OCI-LY3 (cell line): ENCODE results near the gene SHANK2.

Experiments used
- H2AFZ ChIP-seq: fragments of 200-600, 300-600 bp; shearing (Covaris generic); 2 replicates; pipeline ENCODE4 v1.6.0; 2014; ENCODE audit warnings: antibody characterized with exemption, low read depth, low read length
- H3K27ac ChIP-seq: fragments of 200-600, 300-600 bp; sonication (generic); 2 replicates; pipeline ENCODE4 v1.5.1; 2014; ENCODE audit warnings: mild to moderate bottlenecking, low read length, moderate library complexity, mixed read lengths
- H3K27me3 ChIP-seq: fragments of 200-600, 300-600 bp; sonication (generic); 2 replicates; pipeline ENCODE4 v1.6.1; 2014; ENCODE audit warnings: low read depth, low read length, mixed read lengths
- H3K36me3 ChIP-seq: fragments of 200-600, 300-600 bp; sonication (generic); replicated peaks from 2 replicates; pipeline ENCODE3; 2014; ENCODE audit warnings: low read depth, low read length, mixed read lengths
- H3K4me1 ChIP-seq: fragments of 300-600, 200-600 bp; sonication (generic); 2 replicates; pipeline ENCODE4 v1.6.1; 2014; ENCODE audit warnings: low read length, mixed read lengths
- H3K4me2 ChIP-seq: fragments of 200-600, 300-600 bp; sonication (generic); 2 replicates; pipeline ENCODE4 v1.6.1; 2014; ENCODE audit warnings: low read length, mixed read lengths
- H3K4me3 ChIP-seq: fragments of 300-600, 200-600 bp; sonication (generic); 2 replicates; pipeline ENCODE4 v1.5.1; 2014; ENCODE audit warnings: antibody characterized with exemption, mild to moderate bottlenecking, low read length, moderate library complexity
- H3K79me2 ChIP-seq: fragments of 300-600, 200-600 bp; shearing (Covaris generic); 2 replicates; pipeline ENCODE4 v1.6.1; 2014; ENCODE audit warnings: mild to moderate bottlenecking, low read length, mixed read lengths
- H3K9ac ChIP-seq: fragments of 300-600, 200-600 bp; shearing (Covaris generic); 2 replicates; pipeline ENCODE4 v1.6.0; 2014; ENCODE audit warnings: mild to moderate bottlenecking, low read length, moderate library complexity
- H3K9me3 ChIP-seq: fragments of 200-600, 300-600 bp; shearing (Covaris generic); 2 replicates; pipeline ENCODE4 v1.6.1; 2014; ENCODE audit warnings: low read length, mixed read lengths; ENCODE audit not compliant: insufficient read depth
- H4K20me1 ChIP-seq: fragments of 200-600, 300-600 bp; sonication (generic); 2 replicates; pipeline ENCODE4 v1.6.1; 2016; ENCODE audit warnings: low read length, mixed read lengths; ENCODE audit not compliant: insufficient read depth
- EZH2phosphoT487 ChIP-seq: fragments of 200-600 bp; shearing (Covaris generic); IDR thresholded peaks from 2 replicates; pipeline ENCODE4 v1.6.1; 2018; ENCODE audit warnings: antibody characterized with exemption, mixed run types, low read depth
- TF ChIP-seq, protein P1 (sequence below): fragments of 200-600, 300-600 bp; sonication (generic); IDR thresholded peaks from 2 replicates; pipeline ENCODE4 v1.5.1; 2014; ENCODE audit warnings: antibody characterized with exemption, low read length, low read depth

Gene SHANK2

DNA sequence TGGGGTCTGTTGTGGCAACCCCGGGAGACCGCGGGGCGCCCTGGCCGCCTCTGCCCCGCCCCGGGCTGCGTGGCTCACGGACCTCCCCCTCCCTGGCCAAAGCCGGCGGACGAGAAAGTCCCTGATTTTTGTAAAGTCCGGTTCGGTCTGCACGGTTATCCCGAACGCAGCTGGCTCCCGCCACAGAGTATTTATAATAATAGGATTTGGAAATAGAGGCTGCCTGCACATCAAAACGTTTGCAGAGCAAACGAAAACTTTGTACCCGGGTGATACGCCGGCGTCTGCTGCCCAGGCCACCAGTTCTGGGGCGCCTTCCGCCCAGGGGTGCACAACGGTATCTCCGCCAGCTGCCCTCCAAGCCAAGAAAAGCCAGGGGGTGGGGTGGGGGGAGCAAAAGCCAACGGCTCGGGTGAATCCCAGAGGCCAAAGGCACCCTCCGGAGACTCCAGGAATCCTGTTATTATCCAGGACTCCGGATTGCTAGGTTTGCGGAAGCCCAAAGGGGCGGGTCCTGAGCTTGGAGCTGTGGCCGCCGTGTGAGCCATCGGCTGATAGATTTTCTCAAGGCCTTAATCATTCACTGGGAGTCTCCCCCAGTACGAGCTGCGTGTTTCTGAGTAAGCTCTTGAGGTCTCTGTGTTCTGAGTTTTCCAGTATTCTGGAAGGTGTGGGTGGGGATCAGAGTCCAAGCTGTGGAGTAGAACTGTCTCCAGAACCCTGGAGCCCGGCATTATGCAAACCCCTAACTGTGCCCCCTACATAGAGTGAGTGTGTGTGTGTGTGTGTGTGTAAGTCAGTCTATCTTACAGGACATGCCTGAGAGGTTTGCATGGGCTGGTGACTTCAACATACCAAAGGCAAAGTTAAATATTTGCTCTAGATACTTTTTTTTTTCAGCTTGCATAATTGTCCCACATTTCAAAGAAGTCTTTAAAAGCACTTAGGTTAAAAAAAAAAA lies 673 bp upstream of the SHANK2 start:
- Histone ChIP-seq H3K27ac (no peak overlapping the region), H3K27me3 (no peaks in the 10 kb centered on the region), H4K20me1 (no peaks in the 10 kb centered on the region), H3K9ac (no peak overlapping the region), H2AFZ (no peak overlapping the region), H3K4me3 (no peak overlapping the region), H3K79me2 (no peaks in the 10 kb centered on the region), H3K36me3 (no peaks in the 10 kb centered on the region), H3K4me2 (no peak overlapping the region), H3K9me3 (no peaks in the 10 kb centered on the region), H3K4me1 (no peaks in the 10 kb centered on the region)
- no peak for TF ChIP-seq EZH2phosphoT487
- TF ChIP-seq, protein P1, sequence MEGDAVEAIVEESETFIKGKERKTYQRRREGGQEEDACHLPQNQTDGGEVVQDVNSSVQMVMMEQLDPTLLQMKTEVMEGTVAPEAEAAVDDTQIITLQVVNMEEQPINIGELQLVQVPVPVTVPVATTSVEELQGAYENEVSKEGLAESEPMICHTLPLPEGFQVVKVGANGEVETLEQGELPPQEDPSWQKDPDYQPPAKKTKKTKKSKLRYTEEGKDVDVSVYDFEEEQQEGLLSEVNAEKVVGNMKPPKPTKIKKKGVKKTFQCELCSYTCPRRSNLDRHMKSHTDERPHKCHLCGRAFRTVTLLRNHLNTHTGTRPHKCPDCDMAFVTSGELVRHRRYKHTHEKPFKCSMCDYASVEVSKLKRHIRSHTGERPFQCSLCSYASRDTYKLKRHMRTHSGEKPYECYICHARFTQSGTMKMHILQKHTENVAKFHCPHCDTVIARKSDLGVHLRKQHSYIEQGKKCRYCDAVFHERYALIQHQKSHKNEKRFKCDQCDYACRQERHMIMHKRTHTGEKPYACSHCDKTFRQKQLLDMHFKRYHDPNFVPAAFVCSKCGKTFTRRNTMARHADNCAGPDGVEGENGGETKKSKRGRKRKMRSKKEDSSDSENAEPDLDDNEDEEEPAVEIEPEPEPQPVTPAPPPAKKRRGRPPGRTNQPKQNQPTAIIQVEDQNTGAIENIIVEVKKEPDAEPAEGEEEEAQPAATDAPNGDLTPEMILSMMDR: no peak

DNA sequence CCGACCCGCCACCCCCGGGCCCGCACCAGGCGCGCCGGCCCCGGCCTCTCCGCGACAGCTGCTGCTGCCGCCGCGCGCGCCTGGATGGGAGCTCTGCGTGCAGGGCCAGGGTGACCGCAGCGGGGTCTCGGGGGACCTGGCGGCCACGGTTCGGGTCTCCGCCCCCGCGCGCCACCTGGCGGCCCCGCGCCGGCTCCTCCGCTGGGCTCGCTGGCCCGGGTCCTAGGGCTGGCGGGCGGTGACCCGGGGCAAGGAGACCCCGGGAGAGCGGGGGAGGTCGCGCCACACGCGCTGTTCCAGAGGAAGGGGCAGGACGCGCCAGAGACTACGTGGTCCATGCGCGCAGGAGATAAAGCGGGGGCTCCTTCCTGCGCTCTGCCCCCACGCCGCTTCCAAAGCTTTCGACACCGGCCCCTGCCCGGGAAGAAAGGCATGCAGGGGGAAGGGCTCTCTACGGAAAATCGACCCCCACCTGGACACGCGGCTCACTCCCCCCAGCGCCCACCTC lies 562 bp downstream of the SHANK2 start:
- H4K20me1 ChIP-seq: no peaks in the 10 kb centered on the region
- H3K27ac ChIP-seq: no peak overlapping the region
- no peak overlapping the region for H3K9ac ChIP-seq
- H3K36me3 ChIP-seq: no peaks in the 10 kb centered on the region
- H3K9me3 ChIP-seq: no peaks in the 10 kb centered on the region
- H3K4me2 ChIP-seq: no peak overlapping the region
- no peaks in the 10 kb centered on the region for H3K79me2 ChIP-seq
- no peaks in the 10 kb centered on the region for H3K4me1 ChIP-seq
- no peak overlapping the region for H3K4me3 ChIP-seq
- no peak overlapping the region for H2AFZ ChIP-seq
- no peaks in the 10 kb centered on the region for H3K27me3 ChIP-seq
- TF ChIP-seq, protein P1: no peak
- TF ChIP-seq EZH2phosphoT487: no peak

DNA sequence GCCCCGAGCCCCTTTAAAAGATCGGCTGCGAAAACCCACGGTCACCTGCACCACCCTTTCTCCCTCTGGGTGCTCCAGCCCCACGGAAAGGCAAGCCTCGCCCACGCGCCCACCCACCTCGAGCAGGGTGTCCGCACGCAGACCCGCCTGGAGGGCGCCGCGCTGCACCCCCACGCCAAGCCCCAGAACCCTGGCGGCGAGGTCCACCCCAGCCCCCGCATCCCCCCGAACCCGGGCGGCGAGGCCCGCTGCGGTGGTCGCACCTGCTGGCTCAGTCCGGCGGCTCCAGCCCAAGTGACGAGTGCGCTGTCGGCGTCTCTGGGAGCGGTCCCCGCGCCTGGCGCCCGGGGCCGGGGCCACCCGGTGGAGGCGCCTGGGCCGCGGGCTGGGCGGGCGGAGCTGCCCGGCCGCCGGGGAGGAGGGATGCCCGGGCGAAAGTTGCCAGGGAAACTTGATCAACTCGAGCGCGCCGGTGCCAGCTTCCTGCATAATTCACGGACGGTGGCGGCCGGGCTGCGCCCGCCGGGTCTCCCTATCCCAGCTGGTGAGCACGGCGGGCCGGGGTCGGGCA lies 1.1 kb downstream of the SHANK2 start:
- H3K27ac ChIP-seq: no peak overlapping the region
- H3K4me1 ChIP-seq: no peaks in the 10 kb centered on the region
- no peaks in the 10 kb centered on the region for H3K9me3 ChIP-seq
- H3K79me2 ChIP-seq: no peaks in the 10 kb centered on the region
- H3K4me3 ChIP-seq: no peak overlapping the region
- no peak overlapping the region for H3K4me2 ChIP-seq
- no peak overlapping the region for H3K9ac ChIP-seq
- no peak overlapping the region for H2AFZ ChIP-seq
- no peaks in the 10 kb centered on the region for H4K20me1 ChIP-seq
- TF ChIP-seq, protein P1: no peak
- no peak for TF ChIP-seq EZH2phosphoT487
- no peaks in the 10 kb centered on the region for H3K36me3 ChIP-seq
- no peaks in the 10 kb centered on the region for H3K27me3 ChIP-seq

DNA sequence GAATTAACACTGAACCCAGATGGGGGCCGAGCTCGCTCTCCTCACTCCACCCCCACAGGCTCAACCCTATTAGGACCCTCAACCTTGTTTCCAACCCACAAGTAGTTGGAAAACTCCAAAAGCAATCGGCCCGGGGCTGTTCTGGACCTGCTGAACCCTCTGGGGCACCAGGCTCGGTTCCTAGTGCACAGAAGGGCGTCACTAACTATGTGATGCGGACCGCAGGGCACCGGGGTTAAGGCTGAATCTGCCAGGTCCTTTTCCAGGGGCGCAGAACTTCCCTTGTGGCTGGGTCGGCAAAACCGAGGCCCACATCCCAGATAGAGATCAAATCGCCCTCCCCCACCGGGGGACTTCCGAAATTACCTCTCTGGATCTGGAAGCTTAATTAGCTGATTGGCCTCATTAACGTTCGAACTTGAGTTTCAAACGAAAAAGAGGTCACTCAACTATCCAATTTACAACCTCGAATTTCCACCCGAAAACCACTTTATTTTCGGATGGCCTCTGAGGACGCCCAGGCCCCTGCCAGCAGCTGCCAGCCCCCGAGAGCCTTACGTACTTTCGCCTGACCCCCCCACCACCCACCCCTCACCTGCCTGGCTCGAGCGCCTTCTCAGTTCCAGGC lies 1.7 kb downstream of the SHANK2 start:
- Histone ChIP-seq H3K9me3 (no peaks in the 10 kb centered on the region), H3K27me3 (no peaks in the 10 kb centered on the region), H3K36me3 (no peaks in the 10 kb centered on the region), H3K79me2 (no peaks in the 10 kb centered on the region), H3K4me3 (no peak overlapping the region), H3K4me2 (no peak overlapping the region), H4K20me1 (no peaks in the 10 kb centered on the region), H3K27ac (no peak overlapping the region), H3K4me1 (no peaks in the 10 kb centered on the region), H3K9ac (no peak overlapping the region), H2AFZ (no peak overlapping the region)
- TF ChIP-seq, protein P1: no peak
- TF ChIP-seq EZH2phosphoT487: no peak
